GM23338 (cell line): ENCODE data around the gene PTPRC.

ENCODE experiments used
- EZH2 ChIP-seq: fragments of 200-600 bp; sonication (generic); IDR thresholded peaks from one replicate; pipeline ENCODE4 v1.8.0; 2017; ENCODE audit warnings: antibody characterized with exemption, mild to moderate bottlenecking, low read depth; ENCODE audit not compliant: unreplicated experiment
- POLR2AphosphoS5 ChIP-seq: IDR thresholded peaks from 2 replicates; pipeline ENCODE4 v1.6.1; 2016; ENCODE audit warnings: antibody characterized with exemption, low read depth
- ZNF114 ChIP-seq: fragments of 250-450 bp; sonication (Bioruptor Pico); IDR thresholded peaks from 2 replicates; pipeline ENCODE4 v1.5.0; 2020; ENCODE audit warnings: mild to moderate bottlenecking, moderate library complexity
- TF ChIP-seq, protein P1 (sequence below), 2 experiments: fragments of 200-600 bp in 1 of 2; sonication (generic) in 1 of 2; conservative IDR thresholded peaks; 2 replicates each; pipeline versions ENCODE4 v1.5.1 to v1.6.1; 2016 to 2017; ENCODE audit warnings: antibody characterized with exemption in 2 of 2, low read depth in 2 of 2, mild to moderate bottlenecking in 2 of 2, moderate library complexity in 1 of 2
- TF ChIP-seq, protein P2 (sequence below): IDR thresholded peaks from one replicate; pipeline ENCODE4 v1.6.1; 2018; ENCODE audit warnings: antibody characterized with exemption; ENCODE audit not compliant: unreplicated experiment

DNA sequence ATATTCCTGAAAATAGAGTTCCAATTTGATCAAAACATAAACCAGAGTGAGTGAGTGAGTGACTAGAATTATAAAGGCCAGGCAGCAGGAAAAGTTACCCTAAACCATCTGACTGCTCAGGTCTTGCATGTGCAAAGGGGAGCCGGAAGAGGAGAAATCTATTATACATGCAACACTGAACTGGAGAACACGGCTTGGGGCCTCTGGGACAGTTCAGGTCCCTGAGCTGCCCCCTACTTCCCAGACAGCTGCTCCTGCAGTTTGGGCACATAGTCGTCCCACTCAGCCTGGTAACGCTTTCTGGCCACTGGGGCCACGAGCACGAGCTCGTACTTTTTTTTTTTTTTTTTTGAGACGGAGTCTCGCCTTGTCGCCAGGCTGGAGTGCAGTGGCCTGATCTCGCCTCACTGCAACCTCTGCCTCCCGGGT, 40.1 kb downstream of the PTPRC start:
- TF ChIP-seq ZNF114 (CRISPR knock-in tag) (no peak), POLR2AphosphoS5 (no peak), EZH2 (no peak)
- TF ChIP-seq, protein P1, sequence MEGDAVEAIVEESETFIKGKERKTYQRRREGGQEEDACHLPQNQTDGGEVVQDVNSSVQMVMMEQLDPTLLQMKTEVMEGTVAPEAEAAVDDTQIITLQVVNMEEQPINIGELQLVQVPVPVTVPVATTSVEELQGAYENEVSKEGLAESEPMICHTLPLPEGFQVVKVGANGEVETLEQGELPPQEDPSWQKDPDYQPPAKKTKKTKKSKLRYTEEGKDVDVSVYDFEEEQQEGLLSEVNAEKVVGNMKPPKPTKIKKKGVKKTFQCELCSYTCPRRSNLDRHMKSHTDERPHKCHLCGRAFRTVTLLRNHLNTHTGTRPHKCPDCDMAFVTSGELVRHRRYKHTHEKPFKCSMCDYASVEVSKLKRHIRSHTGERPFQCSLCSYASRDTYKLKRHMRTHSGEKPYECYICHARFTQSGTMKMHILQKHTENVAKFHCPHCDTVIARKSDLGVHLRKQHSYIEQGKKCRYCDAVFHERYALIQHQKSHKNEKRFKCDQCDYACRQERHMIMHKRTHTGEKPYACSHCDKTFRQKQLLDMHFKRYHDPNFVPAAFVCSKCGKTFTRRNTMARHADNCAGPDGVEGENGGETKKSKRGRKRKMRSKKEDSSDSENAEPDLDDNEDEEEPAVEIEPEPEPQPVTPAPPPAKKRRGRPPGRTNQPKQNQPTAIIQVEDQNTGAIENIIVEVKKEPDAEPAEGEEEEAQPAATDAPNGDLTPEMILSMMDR (conservative IDR thresholded peaks at IDR 0.05; ENCODE audit: low read depth in 2 of 2) = no peak
- TF ChIP-seq, protein P2, sequence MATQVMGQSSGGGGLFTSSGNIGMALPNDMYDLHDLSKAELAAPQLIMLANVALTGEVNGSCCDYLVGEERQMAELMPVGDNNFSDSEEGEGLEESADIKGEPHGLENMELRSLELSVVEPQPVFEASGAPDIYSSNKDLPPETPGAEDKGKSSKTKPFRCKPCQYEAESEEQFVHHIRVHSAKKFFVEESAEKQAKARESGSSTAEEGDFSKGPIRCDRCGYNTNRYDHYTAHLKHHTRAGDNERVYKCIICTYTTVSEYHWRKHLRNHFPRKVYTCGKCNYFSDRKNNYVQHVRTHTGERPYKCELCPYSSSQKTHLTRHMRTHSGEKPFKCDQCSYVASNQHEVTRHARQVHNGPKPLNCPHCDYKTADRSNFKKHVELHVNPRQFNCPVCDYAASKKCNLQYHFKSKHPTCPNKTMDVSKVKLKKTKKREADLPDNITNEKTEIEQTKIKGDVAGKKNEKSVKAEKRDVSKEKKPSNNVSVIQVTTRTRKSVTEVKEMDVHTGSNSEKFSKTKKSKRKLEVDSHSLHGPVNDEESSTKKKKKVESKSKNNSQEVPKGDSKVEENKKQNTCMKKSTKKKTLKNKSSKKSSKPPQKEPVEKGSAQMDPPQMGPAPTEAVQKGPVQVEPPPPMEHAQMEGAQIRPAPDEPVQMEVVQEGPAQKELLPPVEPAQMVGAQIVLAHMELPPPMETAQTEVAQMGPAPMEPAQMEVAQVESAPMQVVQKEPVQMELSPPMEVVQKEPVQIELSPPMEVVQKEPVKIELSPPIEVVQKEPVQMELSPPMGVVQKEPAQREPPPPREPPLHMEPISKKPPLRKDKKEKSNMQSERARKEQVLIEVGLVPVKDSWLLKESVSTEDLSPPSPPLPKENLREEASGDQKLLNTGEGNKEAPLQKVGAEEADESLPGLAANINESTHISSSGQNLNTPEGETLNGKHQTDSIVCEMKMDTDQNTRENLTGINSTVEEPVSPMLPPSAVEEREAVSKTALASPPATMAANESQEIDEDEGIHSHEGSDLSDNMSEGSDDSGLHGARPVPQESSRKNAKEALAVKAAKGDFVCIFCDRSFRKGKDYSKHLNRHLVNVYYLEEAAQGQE = no peak
